GM19397 (cell line): ENCODE results near the gene NR1I2.

Experiments used
- ATAC-seq: cut with Tn5 transposase; IDR thresholded peaks from one replicate; pipeline ENCODE4 v1.9.1; 2021; ENCODE audit warnings: mild to moderate bottlenecking, moderate library complexity; ENCODE audit not compliant: unreplicated experiment

Gene NR1I2

GRCh38 chr3:119781330-119782198 lies at the start of gene NR1I2:
Gene NR1I2, plus strand, starts transcription at chr3:119782101.
- ATAC-seq: no peak

GRCh38 chr3:119733812-119734211 lies 48.1 kb upstream of the NR1I2 start:
- ATAC-seq: no peak

GRCh38 chr3:119738741-119739140 lies 43.2 kb upstream of the NR1I2 start:
- ATAC-seq: no peak

- no peak for ATAC-seq
Measured at GRCh38 chr3:119741657-119742590, 40.0 kb upstream of the NR1I2 start.

GRCh38 chr3:119743921-119744320 lies 38.0 kb upstream of the NR1I2 start:
- ATAC-seq: no peak

- ATAC-seq: no peak
Measured at GRCh38 chr3:119745942-119746341, 36.0 kb upstream of the NR1I2 start.

GRCh38 chr3:119746423-119746822 lies 35.5 kb upstream of the NR1I2 start:
- no peak for ATAC-seq

GRCh38 chr3:119747357-119747756 lies 34.5 kb upstream of the NR1I2 start:
- ATAC-seq: no peak

- no peak for ATAC-seq
Measured at GRCh38 chr3:119748991-119749390, 32.9 kb upstream of the NR1I2 start.

- ATAC-seq: no peak
Measured at GRCh38 chr3:119751423-119751822, 30.5 kb upstream of the NR1I2 start.

- ATAC-seq: peak; percentile 79
Measured at GRCh38 chr3:119759962-119760361, 21.9 kb upstream of the NR1I2 start.

GRCh38 chr3:119762876-119763275 lies 19.0 kb upstream of the NR1I2 start:
- no peak for ATAC-seq

- ATAC-seq: no peak
Measured at GRCh38 chr3:119763466-119763865, 18.4 kb upstream of the NR1I2 start.

- ATAC-seq: no peak
Measured at GRCh38 chr3:119765239-119765638, 16.7 kb upstream of the NR1I2 start.

GRCh38 chr3:119767936-119768601 lies 13.8 kb upstream of the NR1I2 start:
- ATAC-seq: no peak

- ATAC-seq: no peak
Measured at GRCh38 chr3:119768668-119769393, 13.1 kb upstream of the NR1I2 start.

GRCh38 chr3:119769394-119770149 lies 12.3 kb upstream of the NR1I2 start:
- no peak for ATAC-seq

GRCh38 chr3:119774444-119774843 lies 7.5 kb upstream of the NR1I2 start:
- ATAC-seq: no peak

- ATAC-seq: no peak
Measured at GRCh38 chr3:119776304-119776703, 5.6 kb upstream of the NR1I2 start.

- no peak for ATAC-seq
Measured at GRCh38 chr3:119778176-119778575, 3.7 kb upstream of the NR1I2 start.
